ENCODE measurements around the gene TMC8.

TMC8 gene

GRCh38 chr17:78107976-78108725 lies 22.4 kb upstream of the TMC8 start:
- no peaks in the 10 kb centered on the region for H3K79me2 ChIP-seq (ENCODE audit: insufficient read depth, low read length)
- no peak overlapping the region for H3K4me2 ChIP-seq (ENCODE audit: low read depth, low read length, poor library complexity, severe bottlenecking)
- no peaks in the 10 kb centered on the region for H3K9me3 ChIP-seq (ENCODE audit: insufficient read depth, low read length)
- H3K27ac ChIP-seq (ENCODE audit: low read depth, low read length) = no peak overlapping the region
- H3K4me3 ChIP-seq (ENCODE audit: insufficient read depth, low read length, poor library complexity, severe bottlenecking) = no peak overlapping the region
- no peaks in the 10 kb centered on the region for H3K27me3 ChIP-seq (ENCODE audit: low read length)
- H4K20me1 ChIP-seq (ENCODE audit: low read depth, low read length) = no peaks in the 10 kb centered on the region; the same call in 1 of the 2 replicates
- TF ChIP-seq EZH2phosphoT487 (conservative IDR thresholded peaks at IDR 0.05; ENCODE audit: low read length) = no peak
- TF ChIP-seq CTCF (IDR thresholded peaks at IDR 0.05; ENCODE audit: insufficient read depth, low read length, poor library complexity, severe bottlenecking) = no peak
- peaks cover 28% of the 10 kb centered on the region for H3F3A ChIP-seq (ENCODE audit: insufficient read depth)
- H2AFZ ChIP-seq (ENCODE audit: low read depth, low read length, severe bottlenecking) = no peak overlapping the region
- H3K9ac ChIP-seq (ENCODE audit: low read length) = no peak overlapping the region
- H3K36me3 ChIP-seq (ENCODE audit: low read length) = no peaks in the 10 kb centered on the region
- H3K9me2 ChIP-seq (replicated peaks; ENCODE audit: insufficient read depth, low read length) = no peaks in the 10 kb centered on the region

GRCh38 chr17:78108726-78109488 lies 21.7 kb upstream of the TMC8 start:
- Histone ChIP-seq H3K4me3 (ENCODE audit: insufficient read depth, low read length, poor library complexity, severe bottlenecking) (no peak overlapping the region), H2AFZ (ENCODE audit: low read depth, low read length, severe bottlenecking) (no peak overlapping the region), H3K9me3 (ENCODE audit: insufficient read depth, low read length) (no peaks in the 10 kb centered on the region), H3K27ac (ENCODE audit: low read depth, low read length) (no peak overlapping the region), H3K4me2 (ENCODE audit: low read depth, low read length, poor library complexity, severe bottlenecking) (no peak overlapping the region), H3F3A (ENCODE audit: insufficient read depth) (peaks cover 28% of the 10 kb centered on the region), H3K9me2 (replicated peaks; ENCODE audit: insufficient read depth, low read length) (no peaks in the 10 kb centered on the region), H3K27me3 (ENCODE audit: low read length) (no peaks in the 10 kb centered on the region), H4K20me1 (ENCODE audit: low read depth, low read length) (no peaks in the 10 kb centered on the region; the same call in 1 of the 2 replicates), H3K79me2 (ENCODE audit: insufficient read depth, low read length) (no peaks in the 10 kb centered on the region), H3K36me3 (ENCODE audit: low read length) (no peaks in the 10 kb centered on the region), H3K9ac (ENCODE audit: low read length) (no peak overlapping the region)
- TF ChIP-seq EZH2phosphoT487 (conservative IDR thresholded peaks at IDR 0.05; ENCODE audit: low read length) (no peak), CTCF (IDR thresholded peaks at IDR 0.05; ENCODE audit: insufficient read depth, low read length, poor library complexity, severe bottlenecking) (no peak)

- no peak overlapping the region for H3K27ac ChIP-seq (ENCODE audit: low read depth, low read length)
- no peak overlapping the region for H3K4me3 ChIP-seq (ENCODE audit: insufficient read depth, low read length, poor library complexity, severe bottlenecking)
- no peak for TF ChIP-seq EZH2phosphoT487 (conservative IDR thresholded peaks at IDR 0.05; ENCODE audit: low read length)
- no peak for TF ChIP-seq CTCF (IDR thresholded peaks at IDR 0.05; ENCODE audit: insufficient read depth, low read length, poor library complexity, severe bottlenecking)
- peaks cover 28% of the 10 kb centered on the region for H3F3A ChIP-seq (ENCODE audit: insufficient read depth)
- no peaks in the 10 kb centered on the region for H3K27me3 ChIP-seq (ENCODE audit: low read length)
- no peaks in the 10 kb centered on the region; the same call in 1 of the 2 replicates for H4K20me1 ChIP-seq (ENCODE audit: low read depth, low read length)
- no peaks in the 10 kb centered on the region for H3K9me2 ChIP-seq (replicated peaks; ENCODE audit: insufficient read depth, low read length)
- no peak overlapping the region for H3K4me2 ChIP-seq (ENCODE audit: low read depth, low read length, poor library complexity, severe bottlenecking)
- H3K9me3 ChIP-seq (ENCODE audit: insufficient read depth, low read length) = no peaks in the 10 kb centered on the region
- no peaks in the 10 kb centered on the region for H3K36me3 ChIP-seq (ENCODE audit: low read length)
- no peaks in the 10 kb centered on the region for H3K79me2 ChIP-seq (ENCODE audit: insufficient read depth, low read length)
- H3K9ac ChIP-seq (ENCODE audit: low read length) = no peak overlapping the region
- no peak overlapping the region for H2AFZ ChIP-seq (ENCODE audit: low read depth, low read length, severe bottlenecking)
Measured at GRCh38 chr17:78109489-78109761, 21.1 kb upstream of the TMC8 start.
